Kidney (tissue), 14 donors: ENCODE results near the gene PLEKHH3. TPM values are rescaled to one million over a fixed set of nuclear protein-coding genes. Genes with fewer than 3 reads are reported as not detected.

Experiments used
- DNase-seq, 5 donors: peaks; one replicate each; pipeline ENCODE4 v3.0.0-alpha.2; 2013 to 2020
- FAIRE-seq: peaks from 2 replicates; lab custom pipeline; 2012; peaks lifted over from hg19 to GRCh38; lab: Jason Lieb, UNC
- H3K27ac ChIP-seq, 2 donors: one replicate each; pipeline ENCODE4 v1.7.0; 2013; ENCODE audit warnings: low read depth in 2 of 2, low read length in 2 of 2, inconsistent platforms in 1 of 2
- H3K27me3 ChIP-seq: one replicate; pipeline ENCODE4 v1.7.1; 2013; ENCODE audit warnings: low read length, inconsistent platforms; ENCODE audit not compliant: control insufficient read depth, insufficient read depth
- H3K36me3 ChIP-seq, 3 donors: one replicate each; pipeline versions ENCODE4 v1.7.0 to v1.7.1; 2013; ENCODE audit warnings: low read length in 3 of 3, control low read depth in 1 of 3, inconsistent platforms in 1 of 3; ENCODE audit not compliant: insufficient read depth in 3 of 3, control insufficient read depth in 2 of 3
- H3K4me1 ChIP-seq, 3 donors: one replicate each; pipeline versions ENCODE4 v1.7.0 to v1.7.1; 2013; ENCODE audit warnings: low read length in 3 of 3, inconsistent platforms in 1 of 3, low read depth in 1 of 3; ENCODE audit not compliant: control insufficient read depth in 2 of 3, insufficient read depth in 2 of 3
- H3K4me3 ChIP-seq, 3 donors: one replicate each; pipeline versions ENCODE4 v1.7.0 to v1.8.1; 2013; ENCODE audit warnings: low read length in 3 of 3, control low read depth in 1 of 3, inconsistent platforms in 1 of 3
- H3K9ac ChIP-seq, 3 donors: one replicate each; pipeline versions ENCODE4 v1.7.0 to v1.7.1; 2013; ENCODE audit warnings: low read length in 3 of 3, control low read depth in 1 of 3, inconsistent platforms in 1 of 3
- H3K9me3 ChIP-seq, 3 donors: one replicate each; pipeline versions ENCODE4 v1.7.0 to v1.7.1; 2013; ENCODE audit warnings: low read length in 3 of 3, control low read depth in 1 of 3, inconsistent platforms in 1 of 3; ENCODE audit not compliant: control insufficient read depth in 2 of 3, insufficient read depth in 1 of 3
- CTCF ChIP-seq: IDR thresholded peaks from 3 replicates; pipeline ENCODE4 v1.5.1; 2012; ENCODE audit warnings: mild to moderate bottlenecking, moderate library complexity, borderline replicate concordance; ENCODE audit not compliant: insufficient read depth; ENCODE audit errors: extremely low read depth
- intact Hi-C: fragments of 100-400 bp; cut with DNase I; formaldehyde crosslinking; loops from one replicate; pipeline ENCODE4 v1.11.1; 2022
- polyA plus RNA-seq: library from polyadenylated mRNA; stranded (reverse); fragments of 350-450 nt; fragmentation: Illumina TruSeq; extraction: RNeasy Lipid Tissue Mini Kit (QIAGEN cat#74804); gene quantifications from one replicate; pipeline ENCODE4 v1.2.3, GENCODE V29; 2014; ENCODE audit warnings: low read depth, low replicate concordance; ENCODE audit not compliant: insufficient read depth
- total RNA-seq: library from RNA; stranded (reverse); fragmentation: NEBNext Ultra II Directional; extraction: Animal tissue kit (Norgen Biotek cat#: 25700); gene quantifications from one replicate; pipeline ENCODE4 v1.2.1, GENCODE V29; 2021
- donor health status: control.
- donor health status: control.
- donor health status: control.
- donor health status: control.
- donor health status: control.
- donor health status: DM: yes; HTN: yes; CAD: no.
- donor health status: Normal renal cell carcinoma (clear cell type).

The PLEKHH3 gene
- total and polyA plus RNA-seq, 2 donors from 2014 or later = 21.2 to 23.2 TPM

GRCh38 chr17:42670789-42671657, 5.8 kb downstream of the PLEKHH3 start:
- H3K27ac ChIP-seq = no peak overlapping the region
- no peak for FAIRE-seq

GRCh38 chr17:42669977-42670788, 6.6 kb downstream of the PLEKHH3 start:
- no peak overlapping the region for H3K4me3 ChIP-seq
- no peaks in the 10 kb centered on the region for H3K9me3 ChIP-seq
- peaks cover 0 to 48% (median 8%) of the 10 kb centered on the region in 3 donors for H3K36me3 ChIP-seq
- peaks cover 0 to 24% (median 13%) of the 10 kb centered on the region in 3 donors for H3K4me1 ChIP-seq
- FAIRE-seq = no peak
- intact Hi-C loops = no loop called here
- no peak overlapping the region for H3K9ac ChIP-seq
- H3K27me3 ChIP-seq = no peaks in the 10 kb centered on the region
- peak in 4 of 5 donors; percentile 60 to 86 (median 71) for DNase-seq
- no peak for TF ChIP-seq CTCF
- H3K27ac ChIP-seq = no peak overlapping the region

More at GRCh38 chr17:42670789-42671657, 5.8 kb downstream of the PLEKHH3 start:
- peak in 1 of 5 donors; percentile 60 for DNase-seq
- Histone ChIP-seq H3K9me3 (no peaks in the 10 kb centered on the region), H3K27me3 (no peaks in the 10 kb centered on the region), H3K9ac (no peak overlapping the region), H3K36me3 (peaks cover 0 to 48% (median 8%) of the 10 kb centered on the region in 3 donors), H3K4me3 (no peak overlapping the region), H3K4me1 (peaks cover 0 to 30% (median 13%) of the 10 kb centered on the region in 3 donors)
- intact Hi-C loops = no loop called here
- no peak for TF ChIP-seq CTCF

GRCh38 chr17:42669705-42669976, 7.2 kb downstream of the PLEKHH3 start:
- Histone ChIP-seq H3K27me3 (no peaks in the 10 kb centered on the region), H3K9me3 (no peaks in the 10 kb centered on the region), H3K36me3 (peaks cover 0 to 48% (median 8%) of the 10 kb centered on the region in 3 donors), H3K4me1 (peaks cover 0 to 22% (median 13%) of the 10 kb centered on the region in 3 donors), H3K27ac (no peak overlapping the region), H3K9ac (no peak overlapping the region), H3K4me3 (no peak overlapping the region)
- FAIRE-seq (no peak), DNase-seq (peak in 1 of 5 donors; percentile 58)
- intact Hi-C loops = no loop called here
- no peak for TF ChIP-seq CTCF
